A549 (cell line): ENCODE measurements around the gene GMCL2. TPM values are rescaled to one million over a fixed set of nuclear protein-coding genes. Genes with fewer than 3 reads are reported as not detected.
"Not testable (repeated sequence)": the region's sequence is repeated elsewhere in the genome, so short reads cannot be mapped to it uniquely, and the experiment has no call there.

Experiments
- ATAC-seq, 2 experiments: fragments of 200-7000 bp in 1 of 2; fragments of >200 bp in 1 of 2; cut with Nextera tagmentation in 1 of 2; cut with Tn5 transposase in 1 of 2; 3 replicates each; pipeline versions ENCODE4 v1.8.0 to v1.9.1; 2018 to 2020; ENCODE audit warnings: mild to moderate bottlenecking in 1 of 2, moderate library complexity in 1 of 2
- CTCF ChIA-PET: fragments of 300-600 bp; sonication (Branson Sonifier 250); formaldehyde crosslinking; extraction: SDS; loops from one replicate; lab custom pipeline; 2021; ENCODE audit warnings: antibody characterized with exemption, inconsistent platforms; lab: Yijun Ruan, JAX
- POLR2A ChIA-PET: fragments of 350-600 bp; formaldehyde crosslinking; extraction: SDS; loops from one replicate; lab custom pipeline; 2021; ENCODE audit warnings: antibody characterized with exemption, inconsistent platforms; lab: Yijun Ruan, JAX
- DNase-seq, 2 experiments: peaks; one replicate each; pipeline versions ENCODE4 v3.0.0 to v3.0.0-alpha.2; 2011 to 2016; ENCODE audit warnings: low read depth in 1 of 2, low spot score in 1 of 2
- FAIRE-seq: peaks from 2 replicates; lab custom pipeline; 2011; peaks lifted over from hg19 to GRCh38; lab: Jason Lieb, UNC
- H3K27ac ChIP-seq, 2 experiments: fragments of >200 bp; sonication (Bioruptor Twin); formaldehyde crosslinking; 3 replicates each; pipeline ENCODE4 v1.5.1; 2016 to 2017
- H3K4me1 ChIP-seq: fragments of >200 bp; sonication (Bioruptor Twin); formaldehyde crosslinking; 3 replicates; pipeline ENCODE4 v1.6.1; 2016
- H3K4me2 ChIP-seq: fragments of >200 bp; sonication (Bioruptor Twin); formaldehyde crosslinking; 3 replicates; pipeline ENCODE4 v1.6.1; 2016
- H3K4me3 ChIP-seq: fragments of >200 bp; sonication (Bioruptor Twin); formaldehyde crosslinking; 3 replicates; pipeline ENCODE4 v1.5.1; 2016
- H3K9me3 ChIP-seq: fragments of >200 bp; sonication (Bioruptor Twin); formaldehyde crosslinking; 3 replicates; pipeline ENCODE4 v1.6.1; 2016
- CBX2 ChIP-seq: fragments of 200-600 bp; sonication (generic); IDR thresholded peaks from 2 replicates; pipeline ENCODE4 v1.6.1; 2016; ENCODE audit warnings: low read depth, mild to moderate bottlenecking, borderline replicate concordance
- CBX8 ChIP-seq: fragments of 200-600 bp; sonication (generic); IDR thresholded peaks from 2 replicates; pipeline ENCODE4 v1.6.1; 2016
- CHD4 ChIP-seq: fragments of 200-600 bp; sonication (generic); IDR thresholded peaks from 2 replicates; pipeline ENCODE4 v1.6.1; 2016; ENCODE audit warnings: antibody characterized with exemption, mild to moderate bottlenecking, borderline replicate concordance
- CTCF ChIP-seq: fragments of >200 bp; sonication (Bioruptor Twin); formaldehyde crosslinking; IDR thresholded peaks from 3 replicates; pipeline ENCODE4 v1.5.1; 2016
- E2F6 ChIP-seq: IDR thresholded peaks from 2 replicates; pipeline ENCODE4 v1.6.1; 2012; ENCODE audit warnings: low read depth, borderline replicate concordance
- FOSL2 ChIP-seq, 2 experiments: fragments of 450-650 bp in 1 of 2; fragments of >200 bp in 1 of 2; sonication (Bioruptor Twin) in 1 of 2; formaldehyde crosslinking; IDR thresholded peaks; 2 replicates each; pipeline versions ENCODE4 v1.5.0 to v1.6.1; 2016 to 2020; ENCODE audit warnings: mild to moderate bottlenecking in 1 of 2, moderate library complexity in 1 of 2
- JUNB ChIP-seq: fragments of >200 bp; sonication (Bioruptor Twin); formaldehyde crosslinking; IDR thresholded peaks from 2 replicates; pipeline ENCODE4 v1.6.1; 2016
- KDM5A ChIP-seq: fragments of 200-600 bp; sonication (generic); IDR thresholded peaks from 2 replicates; pipeline ENCODE4 v1.6.1; 2016; ENCODE audit warnings: antibody characterized with exemption, mild to moderate bottlenecking
- MAX ChIP-seq: IDR thresholded peaks from 2 replicates; pipeline ENCODE4 v1.6.1; 2012
- PHF8 ChIP-seq: fragments of 200-600 bp; sonication (generic); IDR thresholded peaks from 2 replicates; pipeline ENCODE4 v1.6.1; 2016; ENCODE audit warnings: low read depth, mild to moderate bottlenecking, antibody characterized with exemption, moderate library complexity, borderline replicate concordance
- POLR2A ChIP-seq: IDR thresholded peaks from 2 replicates; pipeline ENCODE4 v1.6.1; 2012; ENCODE audit warnings: mild to moderate bottlenecking, low read length
- POLR2AphosphoS2 ChIP-seq: conservative IDR thresholded peaks from 2 replicates; pipeline ENCODE4 v1.6.1; 2012; ENCODE audit warnings: low read length, improper control_type of control experiment, inconsistent platforms
- RAD21 ChIP-seq, 2 experiments: fragments of >200 bp in 1 of 2; sonication (Bioruptor Twin) in 1 of 2; formaldehyde crosslinking in 1 of 2; IDR thresholded peaks in 1 of 2; conservative IDR thresholded peaks in 1 of 2; 2 replicates in 1 of 2; 3 replicates in 1 of 2; pipeline ENCODE4 v1.6.1; 2012 to 2018; ENCODE audit warnings: inconsistent platforms in 1 of 2
- RCOR1 ChIP-seq: fragments of 150-350 bp; IDR thresholded peaks from 2 replicates; pipeline ENCODE4 v1.6.1; 2014; ENCODE audit warnings: antibody characterized with exemption, low read length, low read depth
- SMC3 ChIP-seq: fragments of >200 bp; sonication (Bioruptor Twin); formaldehyde crosslinking; IDR thresholded peaks from 3 replicates; pipeline ENCODE4 v1.6.1; 2018; ENCODE audit warnings: inconsistent platforms
- USF2 ChIP-seq: fragments of 450-650 bp; IDR thresholded peaks from 2 replicates; pipeline ENCODE4 v1.6.1; 2014; ENCODE audit warnings: antibody characterized with exemption
- WGBS: methylation state at CpG from one replicate; pipeline ENCODE4 v1.1.6; 2017; ENCODE audit errors: missing lambda C conversion rate; 5-methylcytosine and 5-hydroxymethylcytosine counted together
- polyA plus RNA-seq, 4 experiments: library from polyadenylated mRNA; depleted of rRNA in 3 of 4; stranded (reverse); fragments of >200 nt; fragmentation: RNase III in 1 of 4; extraction: RNeasy Plus Mini Kit Qiagen cat#74134 plus additional on column Dnase treatment in 1 of 4; gene quantifications; 2 replicates in 3 of 4; 3 replicates in 1 of 4; pipeline ENCODE4 v1.2.3, GENCODE V29; 2011 to 2017

The GMCL2 gene
- polyA plus RNA-seq, 2 of the 4 experiments (the other 2 are of a cell fraction), result not detected

- no peak for TF ChIP-seq RCOR1
- no peak for TF ChIP-seq CBX2
- no peak for TF ChIP-seq MAX
- no peak for TF ChIP-seq CTCF
These were observed 11.5 kb upstream of the GMCL2 start (continued) for GRCh38 chr5:178198706-178199105.

GRCh38 chr5:178198151-178198550, 11.0 kb upstream of the GMCL2 start:
- H3K4me3 ChIP-seq, CTCF ChIA-PET, H3K4me1 ChIP-seq, H3K4me2 ChIP-seq, H3K9me3 ChIP-seq, POLR2A ChIA-PET, DNase-seq, H3K27ac ChIP-seq, ATAC-seq, FAIRE-seq: not testable (repeated sequence)
- WGBS, result 76% methylated on average over 10 of the region's 11 CpGs

- no peak for FAIRE-seq
- POLR2A ChIA-PET, result no interaction called here
- no peak overlapping the region for H3K4me3 ChIP-seq
These were observed 9.8 kb upstream of the GMCL2 start for GRCh38 chr5:178196986-178197385.

GRCh38 chr5:178196281-178196812, 9.2 kb upstream of the GMCL2 start:
- DNase-seq (no peak), ATAC-seq (peak in 1 of 2 experiments; percentile 17; a peak in 1 of 6 replicates), FAIRE-seq (no peak)
- POLR2A ChIA-PET, result interaction anchor here (2.2 kb wide), 1 partner anchor 8 kb away, joined by 8 read pairs; the partner anchor contains the start of gene HNRNPAB
- Histone ChIP-seq H3K4me3 (no peak overlapping the region), H3K27ac (no peak overlapping the region), H3K9me3 (peaks cover 12% of the 10 kb centered on the region; the same call in 2 of the 3 replicates), H3K4me2 (no peak overlapping the region), H3K4me1 (no peaks in the 10 kb centered on the region)
- 78% methylated on average over 7 of the region's 7 CpGs for WGBS
- CTCF ChIA-PET, result interaction anchor here (0.6 to 1.6 kb wide), 3 partner anchors 11 to 1345 kb away, joined by 3 to 4 read pairs (median 3); no protein-coding TSS in a partner anchor
- no peak for TF ChIP-seq CBX8
- TF ChIP-seq JUNB, result no peak
- TF ChIP-seq SMC3, result no peak
- no peak for TF ChIP-seq POLR2A
- no peak for TF ChIP-seq POLR2AphosphoS2
- TF ChIP-seq USF2, result no peak
- no peak for TF ChIP-seq FOSL2 (IDR thresholded peaks at IDR 0.05)
- TF ChIP-seq FOSL2 (CRISPR knock-in tag; IDR thresholded peaks at IDR 0.05), result no peak
- no peak for TF ChIP-seq RAD21 (conservative IDR thresholded peaks at IDR 0.05 in 1 of 2, IDR thresholded peaks at IDR 0.05 in 1 of 2)
- TF ChIP-seq PHF8, result no peak
- no peak for TF ChIP-seq CTCF
- TF ChIP-seq CHD4, result no peak

More at GRCh38 chr5:178196986-178197385, 9.8 kb upstream of the GMCL2 start:
- no peak for DNase-seq
- WGBS, result 66% methylated on average over 8 of the region's 8 CpGs
- no peak overlapping the region for H3K27ac ChIP-seq
- H3K4me2 ChIP-seq, result no peak overlapping the region
- CTCF ChIA-PET, result interaction anchor here (0.6 to 1.6 kb wide), 3 partner anchors 12 to 1345 kb away, joined by 3 to 4 read pairs (median 3); no protein-coding TSS in a partner anchor
- H3K9me3 ChIP-seq, result peaks cover 12% of the 10 kb centered on the region; the same call in 2 of the 3 replicates
- H3K4me1 ChIP-seq, result 0 out of 3 replicates have a peak, but pooled peaks cover 3% of the 10 kb centered on the region
- ATAC-seq, result peak in 1 of 2 experiments; percentile 67; a peak in 3 of 6 replicates
- TF ChIP-seq KDM5A, result no peak
- TF ChIP-seq MAX, result no peak
- no peak for TF ChIP-seq E2F6
- 0 out of 3 replicates have a peak, but pooled peaks have one; percentile 14 for TF ChIP-seq CTCF
